ENCODE results near the gene OPA3.

DNA sequence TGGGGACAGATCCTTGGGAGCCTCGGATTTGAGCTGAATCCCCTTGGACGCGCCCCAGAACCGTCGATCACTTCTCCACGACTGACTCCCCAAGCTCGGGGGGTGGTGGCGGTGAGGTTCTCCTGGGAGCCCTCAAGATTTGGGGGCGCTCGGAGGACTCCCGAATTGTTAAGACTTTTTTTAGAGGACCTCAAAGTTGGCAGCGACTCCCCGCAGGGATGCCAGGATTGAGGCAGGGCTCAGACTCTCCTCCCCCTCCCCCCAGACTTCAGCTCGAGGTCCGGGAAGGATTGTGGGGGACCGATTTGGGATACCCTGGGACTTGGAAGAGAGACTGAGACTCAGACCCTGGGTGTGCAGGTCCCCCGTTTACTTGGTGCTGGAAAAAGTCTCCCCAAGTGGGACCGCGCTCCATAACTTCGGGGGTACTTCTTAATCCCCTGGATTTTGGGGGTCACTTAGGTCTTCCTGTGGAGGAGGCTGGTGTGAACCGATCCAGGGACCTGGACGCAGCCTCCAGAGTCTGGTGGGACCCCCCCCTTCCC is 76.7 kb downstream of the OPA3 start:
- TF ChIP-seq, protein P1, sequence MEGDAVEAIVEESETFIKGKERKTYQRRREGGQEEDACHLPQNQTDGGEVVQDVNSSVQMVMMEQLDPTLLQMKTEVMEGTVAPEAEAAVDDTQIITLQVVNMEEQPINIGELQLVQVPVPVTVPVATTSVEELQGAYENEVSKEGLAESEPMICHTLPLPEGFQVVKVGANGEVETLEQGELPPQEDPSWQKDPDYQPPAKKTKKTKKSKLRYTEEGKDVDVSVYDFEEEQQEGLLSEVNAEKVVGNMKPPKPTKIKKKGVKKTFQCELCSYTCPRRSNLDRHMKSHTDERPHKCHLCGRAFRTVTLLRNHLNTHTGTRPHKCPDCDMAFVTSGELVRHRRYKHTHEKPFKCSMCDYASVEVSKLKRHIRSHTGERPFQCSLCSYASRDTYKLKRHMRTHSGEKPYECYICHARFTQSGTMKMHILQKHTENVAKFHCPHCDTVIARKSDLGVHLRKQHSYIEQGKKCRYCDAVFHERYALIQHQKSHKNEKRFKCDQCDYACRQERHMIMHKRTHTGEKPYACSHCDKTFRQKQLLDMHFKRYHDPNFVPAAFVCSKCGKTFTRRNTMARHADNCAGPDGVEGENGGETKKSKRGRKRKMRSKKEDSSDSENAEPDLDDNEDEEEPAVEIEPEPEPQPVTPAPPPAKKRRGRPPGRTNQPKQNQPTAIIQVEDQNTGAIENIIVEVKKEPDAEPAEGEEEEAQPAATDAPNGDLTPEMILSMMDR (IDR thresholded peaks at IDR 0.05), result no peak
- no peak for TF ChIP-seq ZFX (IDR thresholded peaks at IDR 0.05; ENCODE audit: borderline replicate concordance)

All from 22Rv1 (cell line).